Umbilical cord (tissue), 2 donors: Measurements from ENCODE around the gene ENPP5. TPM values are rescaled to one million over a fixed set of nuclear protein-coding genes. Genes with fewer than 3 reads are reported as not detected.

Source experiments
- DNase-seq: peaks from one replicate; pipeline ENCODE4 v3.0.0-alpha.2; 2015; ENCODE audit warnings: low spot score
- total RNA-seq: library from RNA; depleted of rRNA; stranded (reverse); fragments of >200 nt; gene quantifications from one replicate; pipeline ENCODE4 v1.2.3, GENCODE V29; 2014; ENCODE audit warnings: low replicate concordance; ENCODE audit not compliant: insufficient read depth

Gene ENPP5
- 2.4 TPM for total RNA-seq

- peak; percentile 66 for DNase-seq
Measured at GRCh38 chr6:46170357-46171289, at the start of gene ENPP5. ENPP5 (minus strand) TSS chr6:46170980; CDS start chr6:46168262, 2,718 bp downstream.

- no peak for DNase-seq
Measured at GRCh38 chr6:46219661-46220060, 48.9 kb upstream of the ENPP5 start.

- DNase-seq: no peak
Measured at GRCh38 chr6:46218457-46218856, 47.7 kb upstream of the ENPP5 start.

GRCh38 chr6:46217671-46218131 lies 46.9 kb upstream of the ENPP5 start:
- no peak for DNase-seq

- no peak for DNase-seq
Measured at GRCh38 chr6:46216879-46217278, 46.1 kb upstream of the ENPP5 start.

- DNase-seq: no peak
Measured at GRCh38 chr6:46215777-46216176, 45.0 kb upstream of the ENPP5 start.

GRCh38 chr6:46215213-46215612 lies 44.4 kb upstream of the ENPP5 start:
- no peak for DNase-seq

GRCh38 chr6:46211917-46212316 lies 41.1 kb upstream of the ENPP5 start:
- no peak for DNase-seq

- no peak for DNase-seq
Measured at GRCh38 chr6:46210294-46210693, 39.5 kb upstream of the ENPP5 start.

GRCh38 chr6:46208303-46208702 lies 37.5 kb upstream of the ENPP5 start:
- DNase-seq: no peak

GRCh38 chr6:46207174-46207573 lies 36.4 kb upstream of the ENPP5 start:
- no peak for DNase-seq

- DNase-seq: no peak
Measured at GRCh38 chr6:46204880-46205650, 34.3 kb upstream of the ENPP5 start.

GRCh38 chr6:46203391-46204177 lies 32.8 kb upstream of the ENPP5 start:
- DNase-seq: peak; percentile 77

- no peak for DNase-seq
Measured at GRCh38 chr6:46201702-46202101, 30.9 kb upstream of the ENPP5 start.

- no peak for DNase-seq
Measured at GRCh38 chr6:46199387-46199786, 28.6 kb upstream of the ENPP5 start.

GRCh38 chr6:46191961-46192360 lies 21.2 kb upstream of the ENPP5 start:
- DNase-seq: no peak

GRCh38 chr6:46190889-46191288 lies 20.1 kb upstream of the ENPP5 start:
- no peak for DNase-seq

GRCh38 chr6:46189726-46190125 lies 18.9 kb upstream of the ENPP5 start:
- DNase-seq: no peak

- no peak for DNase-seq
Measured at GRCh38 chr6:46186583-46186982, 15.8 kb upstream of the ENPP5 start.

- DNase-seq: peak; percentile 72
Measured at GRCh38 chr6:46184114-46184513, 13.3 kb upstream of the ENPP5 start.

GRCh38 chr6:46175976-46176375 lies 5.2 kb upstream of the ENPP5 start:
- no peak for DNase-seq

- no peak for DNase-seq
Measured at GRCh38 chr6:46175446-46175845, 4.7 kb upstream of the ENPP5 start.
